ENCODE results near the gene CEP72.

Gene CEP72

GRCh38 chr5:636951-637350, 24.8 kb downstream of the CEP72 start:
- DNase-seq (ENCODE audit: low read depth in 2 of 2, low spot score in 1 of 2): no peak

- DNase-seq (ENCODE audit: low read depth in 2 of 2, low spot score in 1 of 2): no peak
Measured at GRCh38 chr5:637581-638450, 25.7 kb downstream of the CEP72 start.

DNA sequence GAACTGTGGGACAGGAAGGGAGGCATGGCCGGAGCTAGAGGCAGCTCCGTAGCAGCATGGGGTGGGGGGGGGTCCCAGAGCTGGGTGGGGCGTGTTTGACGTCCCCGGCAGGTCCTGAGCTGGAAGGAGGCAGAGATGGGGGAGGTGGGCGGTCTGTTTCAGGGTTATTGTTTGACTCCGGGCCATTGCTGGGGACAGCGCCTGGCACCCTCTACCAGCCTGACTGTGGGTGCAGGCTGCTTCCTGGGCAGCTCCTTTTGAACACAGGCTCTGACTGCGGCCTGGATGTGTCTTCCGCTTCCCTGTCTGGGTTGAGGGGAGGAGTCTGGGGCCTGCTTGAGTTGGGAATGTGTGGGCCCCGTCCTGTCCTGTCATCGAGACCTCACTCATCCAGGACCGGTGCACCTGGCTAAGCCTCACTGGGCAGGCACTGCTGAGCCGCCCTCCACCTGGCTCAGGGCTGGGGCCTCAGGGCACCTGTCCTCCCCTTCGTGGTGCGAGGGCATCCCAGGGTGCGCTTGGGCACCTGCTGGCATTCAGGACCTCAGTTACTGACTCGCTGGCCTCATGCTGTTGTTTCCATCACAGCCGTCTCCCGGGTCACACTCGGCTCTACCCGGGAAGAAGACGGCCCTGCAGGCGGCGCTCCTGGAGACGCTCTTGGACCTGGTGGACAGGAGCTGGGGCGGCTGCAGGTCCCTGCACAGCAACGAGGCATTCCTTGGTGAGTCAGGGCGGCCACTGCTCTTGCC, 26.5 kb downstream of the CEP72 start:
- DNase-seq (ENCODE audit: low read depth in 2 of 2, low spot score in 1 of 2): no peak

- no peak for DNase-seq (ENCODE audit: low read depth in 2 of 2, low spot score in 1 of 2)
Measured at GRCh38 chr5:639253-639530, 27.1 kb downstream of the CEP72 start.

GRCh38 chr5:639584-640213, 27.6 kb downstream of the CEP72 start:
- DNase-seq (ENCODE audit: low read depth in 2 of 2, low spot score in 1 of 2): no peak

DNA sequence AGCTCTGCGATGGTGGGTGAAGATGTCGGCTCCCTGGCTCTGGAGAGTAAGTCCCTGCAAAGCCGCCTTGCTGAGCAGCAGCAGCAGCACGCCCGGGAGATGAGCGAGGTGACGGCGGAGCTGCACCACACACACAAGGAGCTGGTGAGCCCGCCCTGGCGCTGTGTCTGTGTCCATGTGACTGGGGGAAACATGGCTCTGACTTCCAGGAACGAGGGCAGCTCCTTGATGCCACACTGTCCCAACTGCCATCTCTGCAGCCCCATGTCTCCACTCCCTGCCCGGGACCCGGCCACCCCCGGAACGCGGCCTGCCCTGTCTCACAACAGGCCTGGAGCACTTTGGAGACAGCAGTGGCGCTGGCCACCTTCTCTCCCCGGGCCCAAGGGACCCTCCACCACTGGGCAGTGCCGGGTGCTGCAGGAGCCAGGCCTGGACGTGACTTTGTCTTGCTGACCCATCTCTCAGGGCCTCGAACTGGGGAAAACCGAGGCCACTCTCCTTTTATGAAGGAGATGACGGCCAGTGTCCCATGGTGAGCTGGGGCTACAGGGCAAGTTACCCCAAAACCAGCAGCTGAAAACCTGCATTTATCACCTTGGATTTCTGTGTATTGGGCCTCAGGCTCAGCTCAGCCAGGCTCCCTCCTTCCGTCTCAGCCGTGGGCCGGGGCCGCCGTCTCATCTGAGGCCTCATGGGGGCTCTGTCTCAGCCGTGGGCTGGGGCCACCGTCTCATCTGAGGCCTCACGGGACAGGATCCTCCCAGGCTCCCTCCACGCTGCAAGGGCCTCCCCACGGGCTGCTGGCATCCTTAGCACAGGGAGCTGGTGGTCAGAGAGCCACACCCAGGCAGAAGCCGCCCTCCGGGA, 28.6 kb downstream of the CEP72 start:
- DNase-seq (ENCODE audit: low read depth in 2 of 2, low spot score in 1 of 2): no peak

- DNase-seq (ENCODE audit: low read depth in 2 of 2, low spot score in 1 of 2): no peak
Measured at GRCh38 chr5:641331-641765, 29.2 kb downstream of the CEP72 start.

GRCh38 chr5:642481-642880, 30.3 kb downstream of the CEP72 start:
- DNase-seq (ENCODE audit: low read depth in 2 of 2, low spot score in 1 of 2): no peak

GRCh38 chr5:643351-643801, 31.2 kb downstream of the CEP72 start:
- DNase-seq (ENCODE audit: low read depth in 2 of 2, low spot score in 1 of 2): no peak

GRCh38 chr5:643811-644271, 31.7 kb downstream of the CEP72 start:
- no peak for DNase-seq (ENCODE audit: low read depth in 2 of 2, low spot score in 1 of 2)

GRCh38 chr5:644509-644908, 32.4 kb downstream of the CEP72 start:
- no peak for DNase-seq (ENCODE audit: low read depth in 2 of 2, low spot score in 1 of 2)

DNA sequence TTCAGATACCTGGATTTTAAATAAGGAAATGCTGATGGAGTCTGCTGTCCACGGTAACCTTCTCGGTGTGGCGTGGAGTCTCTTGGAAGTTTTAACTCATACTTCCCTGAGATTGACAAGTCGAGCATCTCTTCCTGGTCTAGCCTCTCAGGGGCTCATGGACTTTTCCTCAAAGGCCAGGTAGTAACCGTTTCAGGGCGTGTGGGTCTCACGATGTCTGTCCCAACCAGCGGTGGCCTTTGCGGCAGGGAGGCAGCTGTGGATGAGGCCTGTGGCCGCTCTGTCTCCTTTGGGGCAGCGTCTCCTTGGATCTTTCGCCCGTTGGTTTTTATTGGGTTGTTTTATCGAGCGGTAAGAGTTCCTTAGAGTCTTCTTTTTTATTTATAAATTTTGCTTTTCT, 32.8 kb downstream of the CEP72 start:
- no peak for DNase-seq (ENCODE audit: low read depth in 2 of 2, low spot score in 1 of 2)

DNA sequence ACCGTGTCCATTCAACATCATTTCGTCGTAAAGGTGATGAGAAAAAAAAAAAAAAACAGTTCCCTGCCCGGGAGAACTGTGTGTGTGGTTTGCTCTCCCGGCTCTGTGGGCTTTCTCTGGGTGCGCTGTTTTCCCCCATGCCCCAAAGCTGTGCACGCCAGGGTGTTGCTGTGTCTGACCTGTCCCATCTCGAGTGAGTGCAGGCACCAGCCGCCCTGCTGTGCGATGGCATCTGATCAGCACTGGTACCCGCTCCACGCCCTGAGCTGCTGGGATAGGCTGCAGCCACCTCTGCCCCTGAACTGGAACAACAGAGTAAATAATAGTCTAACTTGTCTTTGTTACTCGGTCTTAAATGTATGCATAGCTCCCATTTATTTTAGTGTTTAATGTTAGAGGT, 33.3 kb downstream of the CEP72 start:
- DNase-seq (ENCODE audit: low read depth in 2 of 2, low spot score in 1 of 2): no peak

DNA sequence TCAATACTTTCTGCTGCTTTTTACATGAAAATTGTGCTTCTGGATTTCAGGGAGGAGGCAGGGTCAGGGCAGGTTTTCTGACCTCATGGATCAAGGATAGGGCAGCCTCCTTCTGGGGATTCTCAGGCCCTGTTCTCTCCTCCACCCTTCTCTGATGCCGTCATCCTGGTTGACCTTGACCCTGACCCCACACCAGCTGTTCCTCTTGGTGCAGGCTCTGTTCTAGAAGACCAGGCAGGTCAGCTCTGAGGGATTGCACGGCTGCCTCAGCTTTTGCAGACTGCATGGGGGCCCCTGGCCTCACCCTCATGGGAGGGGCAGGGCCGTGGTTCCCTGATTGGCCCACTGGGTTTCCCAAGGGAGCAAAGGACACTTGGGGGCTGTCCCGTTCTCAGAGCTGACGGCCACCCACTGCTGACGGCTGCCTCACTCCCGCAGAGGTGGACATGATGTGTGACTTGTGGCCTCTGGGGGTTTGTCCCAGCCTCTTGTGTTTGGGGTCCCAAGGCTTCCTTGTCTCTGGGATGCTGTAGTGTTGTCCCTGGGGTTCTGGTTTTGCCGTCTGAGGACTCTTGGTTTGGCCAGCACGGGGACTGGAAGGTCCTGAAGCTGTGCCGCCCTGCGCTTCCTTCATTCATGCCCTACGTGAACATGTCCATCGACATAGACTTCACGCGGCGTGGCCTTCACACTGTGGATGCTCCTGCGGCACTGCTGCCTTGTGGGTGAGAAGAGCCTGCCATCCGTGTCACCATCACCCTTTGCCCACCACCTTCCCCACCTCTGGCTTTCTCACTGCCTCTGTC, 34.5 kb downstream of the CEP72 start:
- no peak for DNase-seq (ENCODE audit: low read depth in 2 of 2, low spot score in 1 of 2)

DNA sequence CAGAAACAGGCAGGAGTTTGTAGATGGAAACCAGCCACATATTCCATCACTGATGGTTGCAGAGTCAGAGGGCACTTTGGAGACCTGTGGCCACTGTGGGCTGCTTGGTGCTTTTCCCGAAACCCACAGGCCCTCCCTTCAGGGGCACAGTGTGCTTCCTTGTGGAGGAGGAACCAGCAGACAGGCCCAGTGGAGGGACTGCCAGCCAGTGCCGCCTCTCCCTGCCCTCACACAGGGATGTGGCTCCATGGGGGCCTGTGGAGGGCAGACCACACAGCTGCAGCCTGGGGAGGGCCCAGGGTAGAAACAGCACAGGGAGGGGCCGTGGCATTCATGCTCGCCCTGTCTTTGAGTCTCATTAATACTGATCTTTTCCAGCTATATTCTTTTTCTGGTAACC, 35.2 kb downstream of the CEP72 start:
- no peak for DNase-seq (ENCODE audit: low read depth in 2 of 2, low spot score in 1 of 2)

- DNase-seq (ENCODE audit: low read depth in 2 of 2, low spot score in 1 of 2): no peak
Measured at GRCh38 chr5:647727-648126, 35.6 kb downstream of the CEP72 start.

- DNase-seq (ENCODE audit: low read depth in 2 of 2, low spot score in 1 of 2): no peak
Measured at GRCh38 chr5:651296-652022, 39.3 kb downstream of the CEP72 start.

DNA sequence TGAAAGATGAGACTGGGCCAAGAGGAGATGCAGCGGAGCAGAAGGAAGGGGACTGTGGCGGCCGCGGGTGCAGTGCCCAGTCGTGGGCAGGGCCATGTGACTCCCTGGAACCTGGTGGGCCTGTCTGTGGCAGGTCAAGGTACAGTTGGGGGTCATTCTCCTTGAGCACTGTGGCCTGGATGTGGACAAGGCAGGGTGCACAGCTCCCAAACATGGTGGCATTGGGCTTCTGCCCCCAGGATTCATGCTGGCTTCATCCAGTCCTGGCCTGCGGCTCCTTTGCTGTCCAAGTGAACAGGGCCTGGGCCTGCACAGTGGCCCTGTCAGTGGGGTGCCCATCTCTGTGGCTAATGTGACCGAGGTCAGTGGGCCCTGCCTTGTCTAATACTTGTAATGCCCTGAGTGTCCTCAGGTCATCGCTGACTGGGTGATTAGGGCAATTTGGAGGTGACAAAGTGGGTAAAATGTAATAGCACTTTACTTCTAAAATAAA, 39.9 kb downstream of the CEP72 start:
- DNase-seq (ENCODE audit: low read depth in 2 of 2, low spot score in 1 of 2): no peak

DNA sequence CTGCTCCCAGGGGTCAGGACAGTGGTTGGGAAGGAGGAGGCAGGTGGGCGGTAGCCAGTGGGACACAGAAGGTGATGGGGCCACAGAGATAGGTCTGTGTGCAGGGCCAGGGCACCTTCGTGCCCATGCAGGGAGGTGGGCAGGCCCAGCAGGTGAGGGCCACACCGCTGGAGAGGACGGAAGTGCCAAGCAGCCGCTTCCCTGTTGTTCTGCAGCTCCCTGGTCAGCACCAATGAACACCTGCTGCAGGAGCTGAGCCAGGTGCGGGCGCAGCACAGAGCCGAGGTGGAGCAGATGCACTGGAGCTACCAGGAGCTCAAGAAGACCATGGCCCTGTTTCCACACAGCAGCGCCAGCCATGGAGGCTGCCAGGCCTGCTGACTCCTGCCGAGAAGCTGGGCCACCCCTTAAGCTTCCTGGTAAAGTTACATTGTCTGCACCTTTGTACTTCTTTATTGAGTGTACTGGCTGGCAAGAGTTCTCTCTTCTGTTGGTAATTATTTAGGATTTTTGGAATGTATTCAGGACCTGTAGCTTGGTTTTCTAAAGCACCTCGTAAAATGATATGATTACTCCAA, 40.7 kb downstream of the CEP72 start:
- DNase-seq (ENCODE audit: low read depth in 2 of 2, low spot score in 1 of 2): no peak

All from stimulated activated CD8-positive, alpha-beta memory T cell treated with anti-CD3 and anti-CD28 coated beads, Interleukin-4, amount 100 ng/mL, for 1 hour (primary cell).